Caco-2 (cell line): Measurements from ENCODE around the gene POLR1E. TPM values are rescaled to one million over a fixed set of nuclear protein-coding genes. Genes with fewer than 3 reads are reported as not detected.

ENCODE experiments used
- BruUV-seq: library from RNA; stranded (reverse); fragments of 400-500 nt; replicated peaks from 2 replicates; lab custom pipeline; 2021; lab: Mats Ljungman, UMichigan
- CTCF ChIA-PET: fragments of 300-600 bp; sonication (Branson Sonifier 250); formaldehyde crosslinking; loops from one replicate; lab custom pipeline; 2022; ENCODE audit warnings: antibody characterized with exemption; lab: Charles Lee
- POLR2A ChIA-PET: fragments of 300-600 bp; sonication (Branson Sonifier 250); formaldehyde crosslinking; loops from one replicate; lab custom pipeline; 2022; ENCODE audit warnings: antibody characterized with exemption; lab: Charles Lee
- DNase-seq, 2 experiments: peaks; one replicate each; pipeline versions ENCODE4 v3.0.0 to v3.0.0-alpha.2; 2020 to 2022
- H3K27me3 ChIP-seq: replicated peaks from 2 replicates; pipeline ENCODE4 v1.6.0; 2011; ENCODE audit warnings: low read length; ENCODE audit not compliant: control insufficient read depth, insufficient read depth
- H3K36me3 ChIP-seq: 2 replicates; pipeline ENCODE4 v1.5.1; 2011; ENCODE audit warnings: low read length; ENCODE audit not compliant: control insufficient read depth, insufficient read depth
- H3K4me1 ChIP-seq: fragments of 250-450 bp; sonication (Bioruptor Pico); 2 replicates; pipeline ENCODE4 v1.5.1; 2020; ENCODE audit warnings: mild to moderate bottlenecking
- H3K4me3 ChIP-seq: 2 replicates; pipeline ENCODE4 v1.5.1; 2011; ENCODE audit warnings: low read depth, mild to moderate bottlenecking, control low read depth, low read length
- H3K9me3 ChIP-seq: fragments of 250-450 bp; sonication (Bioruptor Pico); 2 replicates; pipeline ENCODE4 v1.5.1; 2020; ENCODE audit warnings: mild to moderate bottlenecking, moderate library complexity
- H3K27ac Mint-ChIP-seq: one replicate; pipeline ENCODE4 v1.8.0; 2022; ENCODE audit warnings: mixed read lengths; ENCODE audit not compliant: unreplicated experiment
- H3K27me3 Mint-ChIP-seq: one replicate; pipeline ENCODE4 v1.8.0; 2022; ENCODE audit warnings: mixed read lengths; ENCODE audit not compliant: insufficient read depth, unreplicated experiment
- H3K36me3 Mint-ChIP-seq: one replicate; pipeline ENCODE4 v1.8.0; 2022; ENCODE audit warnings: mild to moderate bottlenecking, mixed read lengths; ENCODE audit not compliant: insufficient read depth, unreplicated experiment
- H3K4me1 Mint-ChIP-seq: one replicate; pipeline ENCODE4 v1.8.0; 2022; ENCODE audit warnings: low read depth, mixed read lengths; ENCODE audit not compliant: unreplicated experiment
- H3K4me3 Mint-ChIP-seq: one replicate; pipeline ENCODE4 v1.8.0; 2022; ENCODE audit warnings: mild to moderate bottlenecking, moderate library complexity, mixed read lengths; ENCODE audit not compliant: unreplicated experiment
- H3K9me3 Mint-ChIP-seq: one replicate; pipeline ENCODE4 v1.8.0; 2022; ENCODE audit warnings: mixed read lengths; ENCODE audit not compliant: unreplicated experiment
- intact Hi-C: fragments of 100-400 bp; cut with micrococcal nuclease; formaldehyde crosslinking; loops from one replicate; pipeline ENCODE4 v1.10.0; 2022; ENCODE audit not compliant: unreplicated experiment
- total RNA-seq: library from RNA; stranded (reverse); gene quantifications from 2 replicates; pipeline ENCODE4 v1.2.3, GENCODE V29; 2022
- TF ChIP-seq, protein P1 (sequence below), 2 experiments: fragments of 200-600 bp in 1 of 2; IDR thresholded peaks; 1 replicate in 1 of 2; 2 replicates in 1 of 2; pipeline versions ENCODE4 v1.5.1 to v1.8.0; 2011 to 2022; ENCODE audit warnings: antibody characterized with exemption in 1 of 2, control low read depth in 1 of 2, inconsistent platforms in 1 of 2, low read depth in 1 of 2, low read length in 1 of 2, mild to moderate bottlenecking in 1 of 2, moderate library complexity in 1 of 2; ENCODE audit not compliant: insufficient read depth in 1 of 2, severe bottlenecking in 1 of 2, unreplicated experiment in 1 of 2

The POLR1E gene
- total RNA-seq, 1 experiment from 2014 or later: 33.4 TPM

- BruUV-seq: no TSS peak
- H3K4me3 Mint-ChIP-seq: no peak overlapping the region
- H3K4me1 Mint-ChIP-seq: no peaks in the 10 kb centered on the region
- no peaks in the 10 kb centered on the region for H3K27me3 ChIP-seq
- no peak overlapping the region for H3K27ac Mint-ChIP-seq
- H3K9me3 Mint-ChIP-seq: no peaks in the 10 kb centered on the region
- no peaks in the 10 kb centered on the region for H3K4me1 ChIP-seq
- H3K36me3 ChIP-seq: no peaks in the 10 kb centered on the region
- TF ChIP-seq, protein P1, sequence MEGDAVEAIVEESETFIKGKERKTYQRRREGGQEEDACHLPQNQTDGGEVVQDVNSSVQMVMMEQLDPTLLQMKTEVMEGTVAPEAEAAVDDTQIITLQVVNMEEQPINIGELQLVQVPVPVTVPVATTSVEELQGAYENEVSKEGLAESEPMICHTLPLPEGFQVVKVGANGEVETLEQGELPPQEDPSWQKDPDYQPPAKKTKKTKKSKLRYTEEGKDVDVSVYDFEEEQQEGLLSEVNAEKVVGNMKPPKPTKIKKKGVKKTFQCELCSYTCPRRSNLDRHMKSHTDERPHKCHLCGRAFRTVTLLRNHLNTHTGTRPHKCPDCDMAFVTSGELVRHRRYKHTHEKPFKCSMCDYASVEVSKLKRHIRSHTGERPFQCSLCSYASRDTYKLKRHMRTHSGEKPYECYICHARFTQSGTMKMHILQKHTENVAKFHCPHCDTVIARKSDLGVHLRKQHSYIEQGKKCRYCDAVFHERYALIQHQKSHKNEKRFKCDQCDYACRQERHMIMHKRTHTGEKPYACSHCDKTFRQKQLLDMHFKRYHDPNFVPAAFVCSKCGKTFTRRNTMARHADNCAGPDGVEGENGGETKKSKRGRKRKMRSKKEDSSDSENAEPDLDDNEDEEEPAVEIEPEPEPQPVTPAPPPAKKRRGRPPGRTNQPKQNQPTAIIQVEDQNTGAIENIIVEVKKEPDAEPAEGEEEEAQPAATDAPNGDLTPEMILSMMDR (IDR thresholded peaks at IDR 0.05; ENCODE audit: insufficient read depth in 1 of 2, low read depth in 1 of 2, low read length in 1 of 2, severe bottlenecking in 1 of 2, unreplicated experiment in 1 of 2): no peak
- H3K36me3 Mint-ChIP-seq: peaks cover 8% of the 10 kb centered on the region
- DNase-seq: no peak
- no peaks in the 10 kb centered on the region for H3K9me3 ChIP-seq
- H3K4me3 ChIP-seq: no peak overlapping the region
- no peaks in the 10 kb centered on the region for H3K27me3 Mint-ChIP-seq
- ChIA-PET CTCF (no interaction called here), POLR2A (no interaction called here)
- intact Hi-C loops: no loop called here
Measured at GRCh38 chr9:37523916-37524315, 38.2 kb downstream of the POLR1E start.

GRCh38 chr9:37528652-37529471 is 43.1 kb downstream of the POLR1E start:
- Histone ChIP-seq H3K4me3 (no peak overlapping the region), H3K36me3 (no peaks in the 10 kb centered on the region), H3K4me1 (no peaks in the 10 kb centered on the region), H3K9me3 (no peaks in the 10 kb centered on the region), H3K27me3 (no peaks in the 10 kb centered on the region)
- no peak for DNase-seq
- no peaks in the 10 kb centered on the region for H3K4me1 Mint-ChIP-seq
- intact Hi-C loops: no loop called here
- ChIA-PET POLR2A (no interaction called here), CTCF (no interaction called here)
- TF ChIP-seq, protein P1 (IDR thresholded peaks at IDR 0.05; ENCODE audit: insufficient read depth in 1 of 2, low read depth in 1 of 2, low read length in 1 of 2, severe bottlenecking in 1 of 2, unreplicated experiment in 1 of 2): no peak
- peaks cover 8% of the 10 kb centered on the region for H3K36me3 Mint-ChIP-seq
- H3K4me3 Mint-ChIP-seq: no peak overlapping the region
- H3K27me3 Mint-ChIP-seq: no peaks in the 10 kb centered on the region
- H3K27ac Mint-ChIP-seq: no peak overlapping the region
- H3K9me3 Mint-ChIP-seq: no peaks in the 10 kb centered on the region
- no TSS peak for BruUV-seq

DNA sequence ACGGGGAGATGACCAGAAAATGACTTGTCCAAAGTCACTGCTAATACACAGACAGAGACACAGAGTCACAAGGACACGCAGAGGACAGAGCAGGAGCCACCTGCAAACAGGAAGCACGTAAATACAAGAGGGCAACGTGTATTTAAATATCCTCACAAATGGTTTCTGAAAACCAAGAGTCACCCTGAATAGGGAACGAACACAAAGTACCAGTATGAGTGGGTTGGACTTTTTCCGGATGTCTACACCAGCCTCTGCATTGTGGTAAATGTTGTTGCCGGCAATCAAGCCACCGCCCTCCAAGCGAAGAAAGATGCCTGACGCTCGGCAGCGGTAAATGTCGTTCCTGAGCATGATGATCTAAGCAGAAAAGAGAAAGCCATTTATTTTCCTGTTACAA is 46.0 kb downstream of the POLR1E start:
- H3K27ac Mint-ChIP-seq: no peak overlapping the region
- POLR2A ChIA-PET: no interaction called here
- BruUV-seq: no TSS peak

More for the DNA sequence above, 46.0 kb downstream of the POLR1E start:
- no peaks in the 10 kb centered on the region for H3K4me1 ChIP-seq
- H3K9me3 ChIP-seq: no peaks in the 10 kb centered on the region
- H3K4me3 ChIP-seq: no peak overlapping the region
- no peak for DNase-seq
- no peaks in the 10 kb centered on the region for H3K4me1 Mint-ChIP-seq
- no peaks in the 10 kb centered on the region for H3K36me3 ChIP-seq
- no peak overlapping the region for H3K4me3 Mint-ChIP-seq
- CTCF ChIA-PET: no interaction called here
- TF ChIP-seq, protein P1 (IDR thresholded peaks at IDR 0.05; ENCODE audit: insufficient read depth in 1 of 2, low read depth in 1 of 2, low read length in 1 of 2, severe bottlenecking in 1 of 2, unreplicated experiment in 1 of 2): no peak
- no peaks in the 10 kb centered on the region for H3K27me3 Mint-ChIP-seq
- intact Hi-C loops: no loop called here
- H3K36me3 Mint-ChIP-seq: no peaks in the 10 kb centered on the region
- H3K27me3 ChIP-seq: no peaks in the 10 kb centered on the region
- H3K9me3 Mint-ChIP-seq: no peaks in the 10 kb centered on the region
